Stimulated activated CD4-positive, alpha-beta T cell treated with anti-CD3 and anti-CD28 coated beads, Interleukin-1b, Interleukin-23, amount 100 ng/mL, for 48 hours (primary cell): ENCODE results near the gene RSPRY1.

Experiments used
- DNase-seq: peaks from one replicate; pipeline ENCODE4 v3.0.0-alpha.2; 2020

RSPRY1 gene

DNA sequence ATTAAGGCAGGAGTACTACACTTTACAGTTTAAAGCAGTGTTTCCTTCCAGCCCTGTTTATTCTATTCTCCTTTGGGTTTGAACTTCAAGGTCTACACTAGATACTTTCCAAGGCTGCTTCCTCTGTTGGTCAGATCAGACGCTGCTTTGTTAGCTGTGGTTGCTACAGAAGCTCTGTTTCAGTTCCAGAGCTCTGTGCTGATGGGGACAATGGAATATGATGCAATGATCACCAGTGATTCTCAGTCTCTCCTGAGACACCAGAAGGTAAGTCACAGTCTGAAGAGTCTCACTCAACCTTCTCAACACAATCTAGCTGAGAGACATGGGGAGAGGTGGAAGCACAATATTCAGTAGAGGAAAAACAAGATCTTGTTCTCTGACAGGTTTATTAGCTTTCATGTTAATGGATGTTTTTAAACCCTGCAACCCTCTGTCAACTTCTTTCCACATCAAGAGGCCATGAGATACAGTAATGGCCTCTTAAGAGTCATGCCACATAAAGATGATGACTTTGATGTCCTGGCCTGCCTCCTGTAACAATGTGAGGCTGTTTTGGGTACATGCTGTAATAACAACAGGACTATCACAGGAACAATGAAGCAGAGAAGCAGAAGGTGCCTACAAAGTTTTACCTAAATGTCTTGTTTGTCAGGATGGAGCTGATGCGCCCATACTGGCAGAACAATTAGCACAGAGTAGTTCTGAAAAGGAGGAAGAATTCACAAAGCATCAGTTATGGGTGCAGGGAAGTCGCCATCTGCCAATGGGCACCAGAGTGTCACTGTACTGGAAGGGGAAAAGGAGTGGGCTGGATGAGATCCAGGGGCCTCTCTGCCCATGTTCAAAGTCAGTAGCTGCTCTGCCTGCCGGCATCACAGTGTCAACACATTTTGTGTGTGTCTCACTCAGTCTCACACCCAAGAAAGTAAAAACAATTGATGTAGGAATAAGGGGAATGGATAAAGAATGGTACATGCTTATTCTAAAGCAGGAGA is 33.7 kb upstream of the RSPRY1 start:
- DNase-seq, result no peak

DNA sequence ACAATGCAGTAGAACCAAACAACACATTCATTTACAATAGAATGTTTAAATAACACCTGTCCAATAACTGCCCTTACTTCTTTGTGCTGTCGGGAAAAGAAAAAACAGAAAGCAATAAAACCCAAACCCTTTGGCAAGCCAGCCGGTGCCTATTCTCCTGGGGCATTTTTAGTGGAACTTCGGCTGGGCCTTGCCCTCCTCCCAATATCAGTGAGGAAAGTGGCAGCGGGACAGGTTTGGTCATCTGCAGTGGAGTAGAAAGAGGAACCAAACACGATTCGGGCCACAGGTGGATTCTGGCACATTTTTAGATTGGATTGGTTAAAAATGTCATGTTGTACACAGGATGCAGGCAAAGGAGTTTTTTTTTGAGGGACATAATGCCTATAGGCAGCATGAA is 32.3 kb upstream of the RSPRY1 start:
- DNase-seq, result no peak

DNA sequence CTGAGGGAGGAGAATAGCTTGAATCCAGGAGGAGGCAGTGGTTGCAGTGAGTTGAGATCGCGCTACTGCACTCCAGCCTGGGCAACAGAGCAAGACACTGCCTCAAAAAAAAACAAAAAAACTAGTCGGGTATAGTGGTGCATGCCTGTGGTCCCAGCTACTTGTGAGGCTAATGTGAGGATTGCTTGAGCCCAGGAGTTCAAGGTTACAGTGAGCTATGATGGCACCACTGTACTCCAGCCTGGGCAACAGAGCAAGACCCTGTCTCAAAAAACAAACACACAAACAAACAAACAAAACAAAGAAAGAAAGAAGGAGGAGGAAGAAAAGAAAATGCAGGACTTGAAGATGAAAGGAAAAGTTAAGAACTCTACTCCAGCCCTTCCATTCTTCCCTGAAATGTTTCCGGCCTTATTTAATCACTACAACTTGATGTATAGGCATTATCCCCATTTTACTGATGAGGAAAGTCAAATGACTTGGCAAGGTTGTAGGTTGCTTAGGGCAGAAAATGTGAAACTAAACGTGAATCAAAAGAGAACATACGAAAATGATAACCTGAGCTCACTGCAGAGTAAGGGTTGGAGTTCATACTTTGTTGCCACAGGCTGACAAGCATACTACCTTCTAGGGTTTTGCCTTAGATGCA is 30.3 kb upstream of the RSPRY1 start:
- DNase-seq, result no peak

DNA sequence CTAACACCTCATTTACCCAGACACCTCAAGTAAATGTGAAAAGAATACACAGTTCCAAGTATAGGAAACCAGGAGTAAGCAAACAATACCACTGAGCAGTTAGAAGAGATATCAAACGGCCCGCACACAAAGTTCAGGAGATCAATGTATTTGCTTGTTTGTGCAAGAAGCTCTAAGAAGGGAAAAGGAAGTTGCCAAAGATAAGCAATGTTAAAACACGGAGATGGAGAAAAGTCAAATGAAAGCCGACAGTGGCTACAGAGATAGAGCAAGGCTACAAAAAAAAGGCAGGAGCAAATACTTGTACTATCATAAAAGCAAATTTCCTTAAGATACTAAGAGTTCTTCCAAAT is 29.8 kb upstream of the RSPRY1 start:
- no peak for DNase-seq

DNA sequence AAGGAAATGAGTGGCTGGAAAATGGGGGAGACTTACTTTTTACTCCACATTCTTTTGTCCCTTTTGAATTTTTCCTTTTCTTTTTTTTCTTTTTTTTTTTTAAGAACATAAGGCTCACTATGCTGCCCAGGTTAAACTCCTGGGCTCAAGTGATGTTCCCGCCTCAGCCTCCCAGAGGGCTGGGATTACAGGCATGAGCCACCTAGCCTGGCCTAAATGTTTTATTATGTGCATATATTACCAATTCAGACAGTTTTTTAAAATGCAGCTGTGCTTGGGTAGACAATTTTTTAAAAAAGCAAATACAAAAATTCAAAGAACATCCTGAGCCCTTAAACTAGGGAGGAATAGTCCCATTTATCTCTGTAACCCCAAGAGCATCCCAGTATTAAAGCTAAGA is 28.6 kb upstream of the RSPRY1 start:
- DNase-seq, result no peak

DNA sequence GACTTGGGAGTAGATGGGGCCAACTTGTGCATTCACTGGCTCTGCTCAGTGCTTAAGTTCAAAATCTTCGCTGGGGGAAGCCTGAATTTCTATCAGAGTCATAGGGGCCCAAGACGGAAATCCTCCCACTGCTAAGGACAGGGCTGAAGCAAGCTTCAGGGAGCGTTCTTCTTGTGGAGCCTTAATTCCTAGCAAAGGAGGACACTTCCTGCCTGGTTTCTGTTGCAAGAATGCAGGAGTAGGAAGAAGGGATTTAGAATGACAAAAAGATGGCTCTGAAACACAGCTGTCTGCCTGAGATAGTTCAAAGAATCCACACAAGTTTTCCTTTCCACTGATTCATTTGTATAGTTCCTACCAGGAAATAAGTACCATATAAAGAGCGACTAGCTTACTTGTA is 26.7 kb upstream of the RSPRY1 start:
- DNase-seq, result no peak

DNA sequence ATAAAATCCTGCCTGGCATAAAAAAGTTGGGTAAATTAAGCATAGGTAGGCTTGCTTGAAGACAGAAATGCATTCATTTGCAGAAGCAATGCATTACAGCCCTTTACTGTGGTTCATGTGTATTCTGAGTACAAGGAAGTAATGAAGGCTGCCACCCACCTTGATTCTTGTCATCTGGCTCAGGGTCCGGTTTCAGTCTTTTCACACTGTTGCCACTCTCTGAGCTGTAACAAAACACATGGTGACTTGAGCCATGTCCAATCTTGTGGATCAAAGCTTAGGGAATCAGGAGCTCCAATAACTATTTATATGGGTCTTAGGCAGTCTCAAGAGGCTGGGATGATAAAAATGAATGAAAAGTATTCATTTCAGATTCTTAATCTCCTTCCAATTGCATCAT is 22.3 kb upstream of the RSPRY1 start:
- no peak for DNase-seq

DNA sequence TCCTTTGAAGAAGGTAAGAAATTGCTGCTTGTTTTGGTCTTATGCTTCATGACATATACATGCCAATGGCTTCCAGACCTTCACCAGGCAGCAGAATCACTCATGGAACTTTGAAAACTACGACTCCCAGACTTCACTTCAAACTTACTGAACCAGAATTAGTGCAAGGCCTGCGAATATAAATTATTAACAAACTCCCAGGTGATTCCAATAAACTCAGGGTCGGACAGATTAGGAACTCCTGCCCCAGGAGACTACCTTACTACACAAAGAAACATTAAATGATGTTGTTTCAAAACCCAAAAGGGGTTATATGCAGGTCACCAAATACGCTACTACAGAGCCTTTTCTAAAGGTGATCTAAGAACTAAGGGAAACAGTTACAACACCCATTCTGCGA is 20.6 kb upstream of the RSPRY1 start:
- DNase-seq, result no peak

DNA sequence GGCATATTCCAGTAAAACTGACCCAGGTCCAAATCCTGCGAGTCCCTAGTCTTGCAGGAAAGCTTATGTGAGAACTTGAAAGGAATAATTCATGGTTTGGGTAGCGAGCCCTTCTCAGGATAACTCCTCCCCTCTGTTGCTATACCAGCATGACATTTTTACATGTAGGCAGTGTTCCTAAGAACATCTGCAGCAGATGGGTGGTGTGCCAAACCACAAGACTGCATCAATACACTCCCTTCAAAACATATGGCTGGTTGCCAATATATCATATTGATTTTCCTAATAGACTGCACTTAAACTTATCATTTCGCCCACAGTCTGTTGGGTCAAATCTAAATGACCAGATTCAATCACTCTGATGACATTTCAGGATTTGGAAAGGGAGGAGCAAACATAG is 20.2 kb upstream of the RSPRY1 start:
- no peak for DNase-seq

DNA sequence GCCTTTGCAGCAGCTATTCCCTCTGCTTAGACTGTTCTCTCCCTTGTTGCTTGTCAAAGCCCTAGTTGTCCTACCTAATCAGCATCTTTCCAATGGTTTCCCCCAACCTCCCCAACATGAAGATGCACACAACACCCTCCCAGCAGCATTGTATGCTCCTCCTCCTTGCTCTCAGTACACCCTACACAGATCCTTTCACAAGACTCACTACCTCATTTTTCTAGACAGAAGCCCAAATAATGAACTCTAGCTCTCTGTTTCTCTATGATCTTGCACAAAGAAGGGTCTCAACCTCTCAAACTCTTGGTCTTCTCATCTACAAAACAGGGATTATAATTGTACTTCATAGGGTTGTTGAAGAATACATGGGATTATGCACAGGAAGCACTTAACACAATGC is 19.7 kb upstream of the RSPRY1 start:
- no peak for DNase-seq

DNA sequence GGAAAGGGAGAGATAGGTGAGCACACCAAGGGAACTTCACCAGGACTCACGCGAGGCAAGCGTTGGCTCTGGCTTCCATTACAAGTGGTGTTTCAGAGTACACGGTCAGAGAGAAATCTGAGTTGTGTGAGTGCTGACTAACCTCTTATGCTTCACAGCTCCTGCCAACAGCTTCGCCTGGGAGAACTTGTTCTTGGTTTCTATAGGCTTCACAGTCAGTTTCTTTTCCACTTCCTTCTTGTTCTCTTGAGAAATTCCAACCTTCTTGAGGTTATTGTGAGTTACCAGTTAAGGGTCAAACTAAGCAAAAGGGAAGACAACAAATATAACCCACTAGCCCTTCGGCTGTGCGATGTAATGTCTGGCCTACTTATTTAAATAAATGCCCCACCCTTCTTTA is 19.2 kb upstream of the RSPRY1 start:
- no peak for DNase-seq

DNA sequence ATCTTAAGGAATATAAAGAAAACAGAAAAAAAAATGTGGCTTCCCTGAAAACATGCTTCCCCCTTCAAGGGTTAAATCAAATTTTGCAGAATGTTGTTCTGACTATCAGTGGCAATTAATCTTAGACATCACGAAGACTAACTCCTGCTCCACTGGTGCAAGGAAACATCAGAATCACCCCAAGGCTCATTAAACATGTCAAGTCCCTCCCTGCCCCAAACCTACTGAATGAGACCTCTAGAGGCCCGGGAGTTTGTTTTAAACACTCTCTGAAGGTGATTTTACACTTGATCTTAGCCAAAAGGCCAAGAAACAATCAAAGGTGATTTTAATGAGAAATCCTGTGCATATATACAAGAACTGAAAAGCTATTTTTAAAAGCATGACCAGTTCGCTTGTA is 18.6 kb upstream of the RSPRY1 start:
- DNase-seq, result no peak

DNA sequence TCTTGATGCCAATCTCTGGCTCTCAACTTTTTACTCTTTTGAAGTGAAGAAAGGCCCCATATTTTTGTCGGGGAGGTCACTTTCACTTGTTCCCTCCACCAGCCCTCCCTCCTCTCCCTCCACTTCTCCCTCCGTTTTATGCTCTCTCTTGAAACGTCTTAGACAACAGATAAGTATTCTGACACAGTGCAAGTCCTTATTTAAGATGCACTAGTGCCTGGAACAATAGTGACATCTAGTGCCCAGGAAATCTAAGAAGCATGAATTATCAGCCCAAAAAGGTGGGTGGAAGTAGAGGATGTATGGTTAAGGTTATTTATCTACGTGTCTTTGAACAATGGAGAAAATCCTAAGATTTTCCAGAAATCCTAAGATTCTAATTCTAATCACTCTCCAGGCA is 18.2 kb upstream of the RSPRY1 start:
- DNase-seq, result no peak

DNA sequence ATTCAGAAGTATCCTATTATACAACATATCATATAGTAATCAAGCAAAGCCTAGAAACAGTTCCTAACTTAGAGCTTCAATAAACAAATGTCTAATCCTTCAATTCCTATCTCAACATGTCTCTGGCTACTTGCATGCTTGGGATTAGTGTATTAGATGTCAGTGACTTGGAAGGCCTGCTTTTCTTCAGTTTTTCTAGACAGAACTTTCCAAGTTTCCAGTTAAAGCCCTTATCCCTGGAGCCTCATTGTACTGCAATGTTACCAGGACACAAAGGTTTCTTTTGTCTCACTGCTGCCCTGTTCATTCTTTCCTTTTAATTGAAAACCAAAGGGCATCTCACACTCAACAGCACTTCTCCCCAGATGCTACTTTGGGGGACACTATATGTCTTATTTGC is 16.8 kb upstream of the RSPRY1 start:
- no peak for DNase-seq

DNA sequence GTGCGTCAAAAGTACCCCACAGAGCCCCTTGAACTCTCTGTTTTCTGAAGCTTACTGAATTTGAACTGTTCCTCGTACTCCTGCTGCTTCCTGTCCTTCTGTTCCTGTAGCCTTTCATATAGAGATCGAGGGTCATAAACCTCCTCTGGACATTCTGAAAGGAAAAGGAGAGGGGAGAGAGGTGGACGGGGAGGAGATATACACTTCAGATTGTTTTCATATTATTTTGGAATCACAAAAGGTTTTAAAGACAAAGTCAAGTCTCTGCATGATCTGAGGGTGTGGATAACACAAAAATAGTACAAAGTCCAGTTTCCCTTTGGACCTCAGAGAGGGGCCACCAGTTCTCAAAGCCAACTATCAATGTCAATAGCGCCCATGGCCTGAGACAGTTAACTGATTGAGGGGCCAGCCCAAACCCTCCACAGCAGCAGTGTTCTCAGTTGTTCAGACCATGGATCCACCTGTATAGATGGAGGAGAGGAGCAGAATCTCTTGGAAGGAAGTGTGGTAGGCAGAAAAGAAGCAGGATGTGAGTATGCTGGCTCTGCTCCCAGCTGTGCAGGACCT is 13.3 kb upstream of the RSPRY1 start:
- DNase-seq, result no peak

DNA sequence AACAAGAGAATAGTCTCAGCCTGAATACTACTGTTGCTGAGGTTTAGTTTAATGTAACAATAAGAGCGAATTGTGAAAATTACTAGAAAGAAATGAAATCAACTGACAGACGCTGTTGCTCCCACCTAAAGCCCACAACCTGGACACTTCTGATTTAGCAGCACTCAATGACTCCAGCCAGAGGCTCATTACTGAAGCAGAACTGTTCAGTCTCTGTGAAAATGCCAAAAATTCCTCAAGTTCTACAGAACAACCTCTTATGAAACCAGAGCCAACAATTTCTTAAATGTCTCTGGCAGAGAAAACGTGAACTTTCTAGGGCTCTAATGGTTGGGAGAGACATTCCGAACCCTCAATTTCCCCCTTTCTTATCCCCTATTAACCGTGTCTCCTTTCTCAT is 10.2 kb upstream of the RSPRY1 start:
- DNase-seq, result no peak

DNA sequence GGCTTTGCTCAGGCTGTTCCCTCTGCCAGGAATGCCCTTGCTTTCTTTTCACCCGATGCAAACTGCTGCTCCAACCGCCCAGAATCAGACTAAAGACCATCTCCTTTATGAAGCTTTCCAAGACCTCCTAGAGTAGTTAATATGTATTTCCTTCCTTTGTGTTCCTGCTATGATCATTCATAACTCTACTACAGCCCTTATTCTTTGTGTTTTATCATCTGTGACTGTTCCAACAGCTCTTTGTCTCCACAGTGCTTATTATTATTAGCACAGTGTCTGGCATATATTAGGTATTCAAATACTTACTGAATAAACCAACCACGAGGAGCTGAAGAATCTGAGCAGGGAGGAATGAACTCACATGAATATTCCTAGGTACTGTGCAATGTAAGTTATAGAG is 7.9 kb upstream of the RSPRY1 start:
- no peak for DNase-seq

DNA sequence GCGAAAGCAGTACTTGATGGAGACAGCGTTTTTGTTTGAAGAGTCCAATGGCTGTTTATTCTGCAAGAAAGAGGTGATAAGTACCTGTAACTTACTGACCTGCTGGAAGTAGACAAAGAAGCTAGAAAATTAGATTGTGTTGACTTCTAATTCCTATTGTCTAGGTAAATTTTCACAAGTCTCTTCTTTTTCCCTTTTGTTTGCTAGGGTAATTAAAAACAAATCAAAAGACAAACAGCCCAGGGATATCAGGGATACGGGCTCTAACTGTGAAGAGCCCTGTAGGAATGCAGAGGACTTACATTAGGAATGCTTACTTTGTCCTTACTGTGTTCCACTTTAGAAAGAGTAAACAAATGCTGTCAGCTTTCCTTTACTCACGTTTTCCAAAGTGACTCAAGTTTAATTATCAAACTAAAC is 7.3 kb upstream of the RSPRY1 start:
- DNase-seq, result no peak

DNA sequence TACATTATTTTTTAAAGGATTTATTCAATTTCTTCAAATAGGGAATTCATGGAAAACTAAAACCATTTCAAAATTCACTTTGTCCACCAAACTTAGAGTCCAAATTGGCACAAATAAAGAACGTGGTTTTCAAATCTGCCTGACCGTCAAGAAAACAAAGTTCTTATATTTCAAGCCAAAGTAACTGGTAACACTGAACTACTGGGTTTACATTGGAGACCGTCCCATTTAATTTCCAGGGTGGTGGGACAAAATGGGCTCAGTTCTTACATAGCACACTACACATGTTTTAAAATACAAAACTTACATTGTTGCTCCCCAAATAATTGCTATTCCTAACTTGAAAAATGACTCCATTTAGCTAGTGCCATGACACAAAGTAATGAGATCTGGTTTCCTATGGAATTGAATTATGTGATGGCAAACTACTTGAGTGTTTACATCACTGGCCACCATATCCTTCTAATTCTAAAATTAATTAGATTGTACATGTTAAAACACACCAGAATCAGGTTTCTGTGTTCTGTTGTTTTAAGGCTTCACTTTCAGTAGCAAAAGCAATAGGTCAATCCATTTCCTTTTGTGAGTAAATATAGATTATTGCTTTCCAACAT is 6.8 kb upstream of the RSPRY1 start:
- no peak for DNase-seq

DNA sequence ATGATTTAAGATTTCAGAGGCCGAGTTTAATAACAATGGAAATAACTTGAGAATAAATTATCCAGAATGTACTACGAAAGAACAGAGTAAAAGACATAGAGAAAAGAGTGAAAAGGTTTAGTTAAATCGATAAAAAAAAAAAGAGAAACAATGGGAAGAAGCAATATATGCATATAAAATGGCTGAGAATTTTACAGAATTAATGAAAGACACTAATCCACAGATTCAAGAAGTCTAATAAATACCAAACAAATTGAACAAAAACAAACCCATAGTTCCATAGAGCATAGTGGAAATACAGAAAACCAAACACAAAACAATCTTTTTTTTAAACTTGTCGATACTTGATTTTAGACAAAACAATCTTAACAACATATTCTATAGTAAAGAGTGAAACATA is 2.0 kb upstream of the RSPRY1 start:
- no peak for DNase-seq

DNA sequence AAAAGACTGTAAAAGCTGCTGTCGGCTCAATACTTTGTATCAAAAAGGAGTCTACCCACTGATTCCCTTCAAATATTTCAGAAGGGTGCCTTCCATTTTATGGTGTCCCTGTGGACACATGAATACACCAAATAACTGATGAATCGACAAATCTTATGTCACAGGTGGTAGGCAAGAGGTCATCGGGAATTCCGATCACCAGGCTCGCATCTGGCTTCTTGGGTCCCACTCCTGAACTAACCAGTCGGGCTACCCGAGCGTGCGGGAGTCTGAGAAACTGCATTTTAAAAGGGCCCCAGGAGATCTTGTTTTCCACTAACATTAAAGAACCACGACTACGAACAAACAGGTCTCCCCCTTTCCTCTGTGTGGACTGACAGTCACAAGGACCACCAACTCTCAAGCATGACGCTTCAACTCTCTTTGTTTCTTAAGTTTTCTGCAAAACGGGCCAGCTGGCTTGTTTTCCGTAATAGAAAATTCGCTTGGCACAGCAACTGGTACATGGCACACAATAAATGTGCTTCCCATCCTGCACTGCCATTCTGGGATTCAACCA is 1.2 kb upstream of the RSPRY1 start:
- no peak for DNase-seq

DNA sequence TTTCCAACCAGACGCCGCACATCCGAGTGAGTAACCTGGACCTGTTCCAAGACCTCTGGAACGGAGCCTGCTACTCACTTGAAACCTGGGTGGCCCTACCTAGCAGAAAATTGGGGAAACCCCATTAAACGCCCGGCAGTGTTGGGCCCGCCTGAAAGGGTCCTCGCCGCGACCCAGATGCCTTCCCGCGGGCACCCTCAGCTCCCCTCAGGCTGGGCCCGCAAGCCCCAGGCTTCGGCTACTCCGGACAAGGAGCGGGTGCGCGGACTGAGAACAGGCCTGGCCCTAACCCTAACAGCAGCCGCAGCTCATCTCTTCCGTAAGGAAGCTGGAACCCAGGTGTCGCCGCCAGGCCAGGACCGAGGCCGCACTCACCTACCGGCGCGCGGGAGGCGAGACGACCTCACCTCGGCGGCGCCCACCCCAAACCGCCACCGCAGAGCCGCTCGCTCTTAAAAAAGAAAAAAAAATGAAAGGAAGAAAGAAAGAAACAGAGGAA is 634 bp upstream of the RSPRY1 start:
- DNase-seq, result no peak
